Measurements from ENCODE around the gene ACAP3.
A peak's percentile ranks its signal among the peaks of the same experiment; 100 is the strongest.

Gene ACAP3

DNA sequence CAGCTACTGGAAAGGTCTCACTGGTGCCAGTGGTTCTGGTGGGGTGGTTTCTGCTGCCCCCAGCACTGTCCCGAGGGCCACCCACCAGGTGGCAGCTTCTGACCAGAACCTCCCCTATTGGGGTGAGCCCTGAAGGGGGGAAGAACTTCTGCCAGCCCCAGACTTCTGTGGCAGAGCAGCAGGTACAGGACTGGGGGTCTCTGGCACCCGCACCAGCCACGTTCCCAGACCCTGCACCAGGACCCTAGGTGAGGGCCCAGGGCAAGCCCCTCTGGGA is 2.3 kb upstream of the ACAP3 start:
- no peaks in the 10 kb centered on the region for H3K9me3 ChIP-seq
- no peaks in the 10 kb centered on the region for H3K27me3 ChIP-seq (ENCODE audit: low read depth)
- peak overlapping the region; percentile 79 for H3K4me3 ChIP-seq
- H3K4me1 ChIP-seq = peaks cover 26% of the 10 kb centered on the region
- in situ Hi-C loops (cut with MboI; ENCODE audit: low sequenced_read_pairs) = no loop called here
- H3K36me3 ChIP-seq (replicated peaks) = peaks cover 50% of the 10 kb centered on the region
- DNase-seq (ENCODE audit: low spot score in 2 of 2) = no peak

DNA sequence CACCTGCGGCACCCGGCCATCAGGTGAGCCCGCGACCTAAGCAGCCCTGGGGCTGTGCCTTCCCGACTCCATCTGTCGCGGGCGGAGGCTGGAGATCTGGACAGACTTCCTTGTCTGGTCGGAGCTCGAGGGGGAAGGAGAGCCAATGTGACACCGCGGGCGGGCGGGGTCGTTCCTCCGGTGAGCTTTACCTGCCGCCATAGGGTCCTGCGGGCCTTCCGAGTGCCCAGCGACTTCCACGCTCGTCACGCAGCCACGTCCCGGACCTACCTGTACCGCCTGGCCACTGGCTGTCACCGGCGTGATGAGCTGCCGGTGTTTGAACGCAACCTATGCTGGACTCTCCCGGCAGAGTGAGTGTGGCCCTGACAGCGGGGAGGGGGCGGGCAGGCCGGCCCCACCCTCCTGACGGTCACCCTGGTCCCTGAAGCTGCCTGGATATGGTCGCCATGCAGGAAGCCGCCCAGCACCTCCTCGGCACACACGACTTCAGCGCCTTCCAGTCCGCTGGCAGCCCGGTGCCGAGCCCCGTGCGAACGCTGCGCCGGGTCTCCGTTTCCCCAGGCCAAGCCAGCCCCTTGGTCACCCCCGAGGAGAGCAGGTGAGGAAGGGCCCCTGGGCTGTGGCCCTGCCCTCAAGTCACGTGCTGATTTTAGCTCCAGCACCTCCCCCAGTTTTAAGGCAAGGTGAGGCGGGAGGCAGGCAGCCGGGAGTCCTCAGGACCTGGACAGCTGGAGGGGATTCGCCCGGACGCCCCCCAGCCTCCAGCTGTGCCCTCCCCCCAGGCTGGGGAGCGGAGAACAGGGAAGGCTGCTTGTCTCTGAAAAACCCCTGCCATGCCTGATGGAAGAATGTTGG is 1.8 kb upstream of the ACAP3 start:
- peak in 1 of 2 experiments; percentile 21 for DNase-seq (ENCODE audit: low spot score in 2 of 2)
- H3K27me3 ChIP-seq (ENCODE audit: low read depth) = no peaks in the 10 kb centered on the region
- peaks cover 32% of the 10 kb centered on the region for H3K4me1 ChIP-seq
- H3K4me3 ChIP-seq = peak overlapping the region; percentile 79
- in situ Hi-C loops (cut with MboI; ENCODE audit: low sequenced_read_pairs) = loop anchor here (10.0 kb wide), 2 partner anchors 65 to 195 kb away; partner anchors contain the start of genes C1QTNF12 and C1orf159
- H3K36me3 ChIP-seq (replicated peaks) = peaks cover 44% of the 10 kb centered on the region
- H3K9me3 ChIP-seq = no peaks in the 10 kb centered on the region

DNA sequence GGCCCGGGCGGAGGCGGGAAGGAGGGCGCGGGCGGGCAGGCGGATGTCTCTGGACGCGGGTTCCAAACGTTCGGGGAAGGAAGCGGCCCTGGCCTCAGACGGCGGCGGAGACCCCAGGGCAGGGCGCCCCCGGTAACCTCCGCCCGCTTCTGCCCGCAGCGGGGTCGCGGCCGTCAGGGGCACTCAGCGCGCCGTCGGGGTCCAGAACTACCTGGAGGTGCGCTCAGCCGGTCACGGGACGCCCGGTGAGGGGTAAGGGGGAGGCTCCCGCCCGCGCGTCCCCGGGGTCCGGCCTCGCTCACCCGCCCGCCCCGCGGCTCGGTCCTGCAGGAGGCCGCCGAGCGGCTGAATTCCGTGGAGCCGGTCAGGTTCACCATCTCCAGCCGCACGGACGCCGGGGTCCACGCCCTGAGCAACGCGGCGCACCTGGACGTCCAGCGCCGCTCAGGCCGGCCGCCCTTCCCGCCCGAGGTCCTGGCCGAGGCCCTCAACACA is 1.1 kb upstream of the ACAP3 start:
- Histone ChIP-seq H3K27me3 (ENCODE audit: low read depth) (no peaks in the 10 kb centered on the region), H3K9me3 (no peaks in the 10 kb centered on the region), H3K36me3 (replicated peaks) (peaks cover 38% of the 10 kb centered on the region), H3K4me1 (peaks cover 34% of the 10 kb centered on the region), H3K4me3 (peak overlapping the region; percentile 79)
- in situ Hi-C loops (cut with MboI; ENCODE audit: low sequenced_read_pairs) = loop anchor here (10.0 kb wide), 2 partner anchors 64 to 194 kb away; partner anchors contain the start of genes C1QTNF12 and C1orf159
- no peak for DNase-seq (ENCODE audit: low spot score in 2 of 2)

DNA sequence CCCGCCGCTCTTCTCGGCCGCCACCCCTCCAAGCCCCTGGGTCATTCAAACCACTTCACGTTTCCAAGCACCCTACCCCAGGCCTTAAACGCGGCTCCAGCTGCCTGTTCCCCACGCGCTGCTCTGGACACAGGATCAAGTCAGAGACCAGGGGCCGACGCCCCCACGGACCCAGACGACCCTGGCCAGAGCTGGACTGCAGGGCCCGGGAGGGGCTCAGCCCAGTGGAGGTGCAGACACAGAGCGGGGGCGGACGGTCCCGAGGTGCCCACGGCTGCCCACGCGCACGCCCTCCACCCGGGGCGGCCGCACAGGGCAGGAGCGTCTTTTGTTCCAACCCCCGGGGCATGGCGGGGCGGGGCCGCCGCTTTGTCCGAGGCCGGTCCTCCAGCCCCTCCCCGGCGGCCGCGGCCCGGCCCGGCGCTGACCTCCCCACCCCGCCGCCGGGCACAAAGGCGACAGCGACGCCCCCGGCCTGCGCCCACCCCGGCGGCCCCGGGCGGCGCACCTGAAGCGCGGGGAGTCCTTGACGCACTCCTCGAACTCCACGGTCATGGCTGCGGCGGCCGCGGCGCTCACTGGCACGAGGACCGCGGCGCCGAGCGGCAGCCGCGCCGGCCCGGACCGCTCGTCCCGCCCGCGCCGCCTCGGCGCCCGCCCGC is 338 bp downstream of the ACAP3 start:
- Histone ChIP-seq H3K4me1 (peaks cover 34% of the 10 kb centered on the region), H3K36me3 (replicated peaks) (peaks cover 23% of the 10 kb centered on the region), H3K9me3 (no peaks in the 10 kb centered on the region), H3K27me3 (ENCODE audit: low read depth) (no peaks in the 10 kb centered on the region), H3K4me3 (peak overlapping the region; percentile 69)
- in situ Hi-C loops (cut with MboI; ENCODE audit: low sequenced_read_pairs) = loop anchor here (10.0 kb wide), 2 partner anchors 63 to 193 kb away; partner anchors contain the start of genes C1QTNF12 and C1orf159
- peak in 1 of 2 experiments; percentile 68 for DNase-seq (ENCODE audit: low spot score in 2 of 2)

DNA sequence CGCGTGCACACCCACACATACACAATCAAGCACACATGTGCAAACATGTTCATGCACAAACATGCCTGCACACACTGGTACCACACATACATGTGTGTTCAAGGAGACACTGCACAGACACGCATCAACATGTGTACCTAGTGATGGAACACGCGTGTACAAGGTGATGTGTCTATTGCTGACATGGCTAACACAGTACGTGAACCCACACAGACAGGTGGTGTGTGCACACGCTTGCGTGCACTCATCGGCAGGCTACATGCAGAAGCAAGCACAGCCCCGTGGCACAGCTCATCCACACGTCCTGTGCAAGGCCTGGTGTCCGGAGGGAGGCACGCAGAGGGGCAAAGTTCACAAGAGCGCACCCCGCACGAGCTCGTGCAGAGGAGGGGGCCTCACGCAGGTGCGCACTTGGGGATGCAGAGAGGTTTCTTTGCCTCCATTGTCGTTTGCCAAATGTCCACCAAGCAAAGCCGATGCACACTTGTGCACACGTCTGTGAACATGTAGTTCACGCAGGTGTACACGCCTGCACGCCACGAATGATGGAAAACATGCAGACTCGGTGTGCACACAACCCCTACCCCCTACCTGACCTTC is 969 bp downstream of the ACAP3 start:
- in situ Hi-C loops (cut with MboI; ENCODE audit: low sequenced_read_pairs) = loop anchor here (10.0 kb wide), 2 partner anchors 62 to 192 kb away; partner anchors contain the start of genes C1QTNF12 and C1orf159
- Histone ChIP-seq H3K36me3 (replicated peaks) (peaks cover 21% of the 10 kb centered on the region), H3K27me3 (ENCODE audit: low read depth) (no peaks in the 10 kb centered on the region), H3K9me3 (no peaks in the 10 kb centered on the region), H3K4me1 (peaks cover 34% of the 10 kb centered on the region), H3K4me3 (peak overlapping the region; percentile 69)
- DNase-seq (ENCODE audit: low spot score in 2 of 2) = no peak

DNA sequence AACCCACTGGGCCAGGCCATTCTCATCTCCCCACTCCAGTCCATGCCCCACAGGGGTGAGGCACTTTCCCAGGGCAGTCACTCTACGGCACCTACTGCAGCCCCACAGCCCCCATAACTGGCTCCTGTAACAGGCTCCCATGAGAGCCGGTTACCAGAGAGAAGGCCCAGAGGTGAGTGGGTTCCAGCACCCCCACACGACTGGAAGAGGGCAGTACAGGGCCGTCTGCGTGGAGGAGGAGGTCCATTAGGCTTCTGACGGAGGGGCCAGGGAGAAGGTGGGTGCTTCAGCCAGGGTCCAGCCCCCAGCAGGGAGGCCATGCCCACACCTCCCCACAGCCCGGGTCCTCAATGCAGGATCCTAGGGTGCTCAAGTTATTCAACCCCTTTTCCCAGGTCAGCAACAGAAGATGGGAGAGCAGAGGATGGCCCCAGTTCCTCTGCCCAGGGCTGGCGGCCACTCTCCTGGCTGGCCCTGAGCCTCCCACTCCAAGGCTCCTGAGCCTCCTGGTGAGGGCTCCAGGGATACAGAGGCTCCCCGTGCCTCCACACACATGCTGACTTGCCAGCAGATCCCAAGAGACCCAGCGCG is 1.6 kb downstream of the ACAP3 start:
- peak; percentile 15 to 61 for DNase-seq (ENCODE audit: low spot score in 2 of 2)
- Histone ChIP-seq H3K36me3 (replicated peaks) (peaks cover 15% of the 10 kb centered on the region), H3K27me3 (ENCODE audit: low read depth) (no peaks in the 10 kb centered on the region), H3K9me3 (no peaks in the 10 kb centered on the region), H3K4me3 (peak overlapping the region; percentile 69), H3K4me1 (peaks cover 34% of the 10 kb centered on the region)
- in situ Hi-C loops (cut with MboI; ENCODE audit: low sequenced_read_pairs) = loop anchor here (10.0 kb wide), 2 partner anchors 61 to 191 kb away; partner anchors contain the start of genes C1QTNF12 and C1orf159

DNA sequence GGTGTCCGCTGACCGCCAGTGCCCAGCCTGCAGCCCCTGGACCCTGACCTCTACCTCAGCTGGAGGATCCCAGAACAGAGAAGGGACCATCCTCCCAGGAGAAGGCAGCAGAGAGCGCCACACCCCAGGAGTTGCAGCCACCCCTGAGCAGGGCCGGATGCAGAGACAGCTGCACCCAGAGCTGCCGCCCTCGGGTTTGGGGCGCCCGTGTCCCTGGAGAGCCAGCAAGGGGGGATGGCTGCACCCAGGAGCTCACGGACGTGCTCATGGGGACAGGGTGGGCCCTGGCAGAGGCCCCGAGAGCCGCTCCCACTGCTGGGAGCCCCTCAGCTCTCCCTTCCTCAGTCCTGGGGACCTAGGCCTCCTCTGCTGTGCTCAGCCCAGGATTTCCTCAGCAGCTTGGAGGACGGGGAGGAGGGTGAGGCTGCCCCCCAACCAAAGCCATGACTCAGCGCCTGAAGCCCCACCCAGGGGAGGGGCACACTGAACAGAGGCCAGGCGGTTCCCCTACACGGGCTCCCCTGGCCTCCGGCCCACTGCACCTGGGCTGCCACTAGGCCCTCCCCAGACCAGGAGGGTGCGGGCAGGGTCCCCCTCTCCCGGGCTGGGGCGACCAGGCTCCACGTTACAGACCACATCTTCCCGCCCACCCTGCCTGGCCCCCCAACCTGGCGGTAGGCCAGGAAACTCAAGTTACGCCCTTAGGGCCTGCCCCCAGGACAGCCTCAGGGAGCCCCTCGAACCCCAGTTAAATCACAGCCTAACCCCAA is 2.2 kb downstream of the ACAP3 start:
- Histone ChIP-seq H3K27me3 (ENCODE audit: low read depth) (no peaks in the 10 kb centered on the region), H3K4me3 (peak overlapping the region; percentile 69), H3K36me3 (replicated peaks) (peaks cover 8% of the 10 kb centered on the region), H3K4me1 (peaks cover 34% of the 10 kb centered on the region), H3K9me3 (no peaks in the 10 kb centered on the region)
- in situ Hi-C loops (cut with MboI; ENCODE audit: low sequenced_read_pairs) = loop anchor here (10.0 kb wide), 2 partner anchors 61 to 191 kb away; partner anchors contain the start of genes C1QTNF12 and C1orf159
- peak in 1 of 2 experiments; percentile 73 for DNase-seq (ENCODE audit: low spot score in 2 of 2)

DNA sequence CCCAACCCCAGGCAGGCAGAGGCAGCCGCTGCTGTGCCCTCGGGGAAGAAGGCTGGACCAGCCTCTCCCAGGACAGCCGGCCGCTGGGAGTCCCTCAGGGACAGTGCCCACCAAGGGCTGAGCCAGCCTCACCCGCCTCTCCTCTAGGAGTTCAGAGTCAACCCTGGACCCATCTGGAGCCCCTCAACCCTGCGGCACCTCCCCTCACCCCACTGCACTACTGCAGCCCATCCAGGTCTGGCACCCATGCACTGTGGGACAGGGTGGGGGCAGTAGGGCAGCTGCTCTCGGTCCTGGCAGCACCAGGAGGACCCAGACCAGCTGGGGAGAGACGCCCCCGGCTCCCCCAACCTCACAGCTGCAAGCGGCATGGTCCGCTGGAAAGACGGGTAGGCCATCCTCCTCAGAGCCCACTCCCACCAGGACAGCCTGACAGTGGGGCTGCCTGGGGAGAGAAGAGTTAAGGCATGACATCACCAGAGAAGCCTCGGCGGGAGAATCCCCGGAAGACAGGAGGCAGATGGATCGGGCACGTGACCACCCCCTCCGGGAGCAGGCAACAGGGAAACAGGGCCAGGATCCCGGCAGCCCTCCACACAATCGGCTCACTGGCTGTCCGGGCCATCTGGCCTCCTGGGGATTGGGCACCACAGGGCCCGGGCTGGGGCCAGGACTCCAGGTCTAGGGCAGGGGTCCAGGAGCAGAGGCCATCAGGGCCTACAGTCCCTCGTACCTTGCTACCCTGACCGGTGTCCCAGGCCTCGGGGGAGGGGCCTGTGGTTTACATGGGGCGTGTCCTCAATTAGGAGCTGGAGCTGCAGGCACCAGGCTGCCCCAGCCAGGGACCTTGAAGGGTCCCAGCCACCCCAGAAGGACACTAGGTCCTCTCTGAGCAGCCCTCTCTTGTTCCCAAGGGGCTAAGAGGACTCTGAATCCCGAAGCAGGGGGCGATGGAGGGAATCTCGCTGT is 3.1 kb downstream of the ACAP3 start:
- H3K9me3 ChIP-seq = no peaks in the 10 kb centered on the region
- H3K27me3 ChIP-seq (ENCODE audit: low read depth) = no peaks in the 10 kb centered on the region
- H3K36me3 ChIP-seq (replicated peaks) = no peaks in the 10 kb centered on the region; the same call in 1 of the 2 replicates
- in situ Hi-C loops (cut with MboI; ENCODE audit: low sequenced_read_pairs) = loop anchor here (10.0 kb wide), 2 partner anchors 60 to 190 kb away; partner anchors contain the start of genes C1QTNF12 and C1orf159
- peak overlapping the region; percentile 69; the same call in 1 of the 2 replicates for H3K4me3 ChIP-seq
- H3K4me1 ChIP-seq = peaks cover 28% of the 10 kb centered on the region
- peak; percentile 52 to 82 for DNase-seq (ENCODE audit: low spot score in 2 of 2)

DNA sequence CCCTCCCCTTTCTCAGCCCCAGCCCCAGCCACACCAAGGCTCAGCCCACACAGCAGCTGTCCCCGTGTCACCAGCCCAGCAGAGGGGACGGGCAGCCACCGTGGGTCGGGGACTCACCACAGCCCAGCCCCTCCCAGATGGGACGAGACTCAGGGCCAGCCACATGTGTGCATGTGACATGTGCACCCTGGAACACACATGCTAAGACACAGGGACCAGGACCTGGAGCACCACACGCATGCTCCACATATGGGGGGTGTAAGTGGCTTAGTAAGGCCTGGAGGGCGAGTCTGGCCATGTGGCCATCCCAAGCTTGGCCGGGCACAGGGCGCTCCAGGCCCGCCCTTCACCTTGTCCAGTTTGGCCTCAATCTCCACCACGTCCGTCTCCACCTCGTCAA is 4.0 kb downstream of the ACAP3 start:
- no peaks in the 10 kb centered on the region for H3K36me3 ChIP-seq (replicated peaks)
- H3K27me3 ChIP-seq (ENCODE audit: low read depth) = no peaks in the 10 kb centered on the region
- H3K9me3 ChIP-seq = no peaks in the 10 kb centered on the region
- in situ Hi-C loops (cut with MboI; ENCODE audit: low sequenced_read_pairs) = loop anchor here (10.0 kb wide), 2 partner anchors 59 to 189 kb away; partner anchors contain the start of genes C1QTNF12 and C1orf159
- H3K4me1 ChIP-seq = peaks cover 27% of the 10 kb centered on the region
- no peak overlapping the region for H3K4me3 ChIP-seq
- DNase-seq (ENCODE audit: low spot score in 2 of 2) = no peak

DNA sequence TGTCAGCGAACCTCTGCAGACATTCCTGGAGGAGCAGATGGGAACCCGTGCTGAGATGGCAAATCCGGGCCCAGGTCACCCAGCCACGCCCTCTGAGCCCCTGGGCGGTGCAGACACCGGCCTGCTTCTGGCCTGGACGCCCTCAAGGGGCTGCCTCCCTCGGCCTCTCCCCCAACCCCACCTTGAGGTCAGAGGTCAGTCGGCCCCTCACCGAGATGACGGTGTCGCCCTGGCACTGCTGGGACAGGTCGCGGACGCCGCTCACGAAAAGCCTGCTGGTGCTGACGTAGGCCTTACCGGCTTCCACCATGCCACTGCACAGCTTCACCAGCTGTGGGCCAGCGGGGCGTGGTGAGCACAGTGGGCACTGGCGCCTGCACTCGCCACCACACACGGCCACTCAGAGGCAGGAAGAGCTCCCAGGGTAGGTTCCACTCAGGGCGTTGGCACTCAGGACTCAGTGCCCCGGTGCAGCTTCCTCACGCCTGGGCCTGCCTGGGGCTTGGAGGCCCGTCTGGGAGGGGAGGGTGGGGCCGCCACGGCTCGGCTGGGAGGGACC is 4.7 kb downstream of the ACAP3 start:
- H3K9me3 ChIP-seq = no peaks in the 10 kb centered on the region
- in situ Hi-C loops (cut with MboI; ENCODE audit: low sequenced_read_pairs) = loop anchor here (10.0 kb wide), 2 partner anchors 58 to 188 kb away; partner anchors contain the start of genes C1QTNF12 and C1orf159
- H3K36me3 ChIP-seq (replicated peaks) = no peaks in the 10 kb centered on the region
- peaks cover 27% of the 10 kb centered on the region for H3K4me1 ChIP-seq
- no peak for DNase-seq (ENCODE audit: low spot score in 2 of 2)
- no peaks in the 10 kb centered on the region for H3K27me3 ChIP-seq (ENCODE audit: low read depth)
- no peak overlapping the region for H3K4me3 ChIP-seq

DNA sequence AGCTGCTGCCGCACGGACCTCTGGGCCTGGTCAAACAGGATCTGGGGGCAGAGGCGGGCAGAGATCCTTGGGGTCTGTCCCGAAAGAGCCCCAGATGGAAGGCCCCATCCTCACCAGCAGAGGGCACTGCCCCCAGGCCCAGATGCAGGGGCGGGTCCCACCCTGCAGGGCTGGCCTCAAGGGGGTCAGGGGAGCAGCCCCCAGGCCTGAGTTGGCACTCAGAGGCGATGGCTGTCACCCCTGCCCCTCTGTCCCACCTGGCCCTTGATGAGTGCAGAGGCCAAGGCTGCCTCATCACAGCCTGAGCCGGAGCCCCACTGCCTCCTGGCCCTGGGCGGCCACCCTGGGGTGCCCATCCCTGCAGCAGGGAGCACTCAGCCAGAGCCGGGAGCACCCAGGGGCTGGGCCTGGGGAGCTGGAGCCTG is 5.7 kb downstream of the ACAP3 start:
- Histone ChIP-seq H3K9me3 (no peaks in the 10 kb centered on the region), H3K4me3 (no peak overlapping the region), H3K36me3 (replicated peaks) (no peaks in the 10 kb centered on the region), H3K4me1 (peaks cover 27% of the 10 kb centered on the region), H3K27me3 (ENCODE audit: low read depth) (no peaks in the 10 kb centered on the region)
- in situ Hi-C loops (cut with MboI; ENCODE audit: low sequenced_read_pairs) = loop anchor here (10.0 kb wide), 2 partner anchors 57 to 187 kb away; partner anchors contain the start of genes C1QTNF12 and C1orf159
- no peak for DNase-seq (ENCODE audit: low spot score in 2 of 2)
